ENCODE data around the gene ABHD11. TPM values are rescaled to one million over a fixed set of nuclear protein-coding genes. Genes with fewer than 3 reads are reported as not detected.

ABHD11 gene
- total and polyA plus RNA-seq, 9 of the 15 experiments (the other 6 are each of a cell fraction or from before 2014, with no cell fraction given), result 7.7 to 44.2 (median 18.9) TPM

DNA sequence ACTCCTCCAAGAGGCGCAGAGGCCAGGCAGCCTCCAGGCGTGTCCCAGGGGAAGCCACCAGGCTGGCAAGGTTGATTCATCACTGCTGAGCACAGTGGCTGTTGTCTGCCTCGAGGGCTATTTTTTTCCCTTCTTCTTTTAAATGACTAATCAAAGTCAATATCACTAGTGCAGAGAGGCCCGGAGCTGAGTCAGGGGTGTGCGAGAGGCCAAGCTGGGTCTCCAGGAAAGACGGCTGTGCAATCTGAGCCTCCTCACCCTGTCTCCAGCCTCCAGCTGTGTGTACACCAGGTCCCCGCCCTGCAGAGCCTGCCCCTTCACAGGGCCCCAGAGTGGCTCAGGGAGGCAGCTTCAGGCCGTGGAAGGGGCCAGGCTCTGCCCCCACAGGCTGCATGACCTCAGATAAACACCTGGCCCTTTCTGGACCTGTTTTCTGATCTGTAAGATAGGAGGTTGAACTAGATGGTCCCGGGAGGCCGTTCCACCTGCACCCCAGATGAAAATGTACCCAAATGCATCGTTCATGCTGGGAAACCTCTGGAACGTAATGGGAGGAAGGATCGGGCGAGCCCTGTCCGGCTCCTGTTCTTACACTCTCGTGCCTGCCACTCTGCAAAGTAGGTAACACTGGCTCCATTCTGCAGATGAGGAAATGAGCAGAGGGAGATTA is 22.8 kb downstream of the ABHD11 start (continued):
- TF ChIP-seq, protein P1, sequence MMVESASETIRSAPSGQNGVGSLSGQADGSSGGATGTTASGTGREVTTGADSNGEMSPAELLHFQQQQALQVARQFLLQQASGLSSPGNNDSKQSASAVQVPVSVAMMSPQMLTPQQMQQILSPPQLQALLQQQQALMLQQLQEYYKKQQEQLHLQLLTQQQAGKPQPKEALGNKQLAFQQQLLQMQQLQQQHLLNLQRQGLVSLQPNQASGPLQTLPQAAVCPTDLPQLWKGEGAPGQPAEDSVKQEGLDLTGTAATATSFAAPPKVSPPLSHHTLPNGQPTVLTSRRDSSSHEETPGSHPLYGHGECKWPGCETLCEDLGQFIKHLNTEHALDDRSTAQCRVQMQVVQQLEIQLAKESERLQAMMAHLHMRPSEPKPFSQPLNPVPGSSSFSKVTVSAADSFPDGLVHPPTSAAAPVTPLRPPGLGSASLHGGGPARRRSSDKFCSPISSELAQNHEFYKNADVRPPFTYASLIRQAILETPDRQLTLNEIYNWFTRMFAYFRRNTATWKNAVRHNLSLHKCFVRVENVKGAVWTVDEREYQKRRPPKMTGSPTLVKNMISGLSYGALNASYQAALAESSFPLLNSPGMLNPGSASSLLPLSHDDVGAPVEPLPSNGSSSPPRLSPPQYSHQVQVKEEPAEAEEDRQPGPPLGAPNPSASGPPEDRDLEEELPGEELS (CRISPR knock-in tag; IDR thresholded peaks at IDR 0.05; ENCODE audit: borderline replicate concordance), result 0 out of 2 replicates have a peak, but pooled peaks have one; percentile 45
- TF ChIP-seq, protein P2, sequence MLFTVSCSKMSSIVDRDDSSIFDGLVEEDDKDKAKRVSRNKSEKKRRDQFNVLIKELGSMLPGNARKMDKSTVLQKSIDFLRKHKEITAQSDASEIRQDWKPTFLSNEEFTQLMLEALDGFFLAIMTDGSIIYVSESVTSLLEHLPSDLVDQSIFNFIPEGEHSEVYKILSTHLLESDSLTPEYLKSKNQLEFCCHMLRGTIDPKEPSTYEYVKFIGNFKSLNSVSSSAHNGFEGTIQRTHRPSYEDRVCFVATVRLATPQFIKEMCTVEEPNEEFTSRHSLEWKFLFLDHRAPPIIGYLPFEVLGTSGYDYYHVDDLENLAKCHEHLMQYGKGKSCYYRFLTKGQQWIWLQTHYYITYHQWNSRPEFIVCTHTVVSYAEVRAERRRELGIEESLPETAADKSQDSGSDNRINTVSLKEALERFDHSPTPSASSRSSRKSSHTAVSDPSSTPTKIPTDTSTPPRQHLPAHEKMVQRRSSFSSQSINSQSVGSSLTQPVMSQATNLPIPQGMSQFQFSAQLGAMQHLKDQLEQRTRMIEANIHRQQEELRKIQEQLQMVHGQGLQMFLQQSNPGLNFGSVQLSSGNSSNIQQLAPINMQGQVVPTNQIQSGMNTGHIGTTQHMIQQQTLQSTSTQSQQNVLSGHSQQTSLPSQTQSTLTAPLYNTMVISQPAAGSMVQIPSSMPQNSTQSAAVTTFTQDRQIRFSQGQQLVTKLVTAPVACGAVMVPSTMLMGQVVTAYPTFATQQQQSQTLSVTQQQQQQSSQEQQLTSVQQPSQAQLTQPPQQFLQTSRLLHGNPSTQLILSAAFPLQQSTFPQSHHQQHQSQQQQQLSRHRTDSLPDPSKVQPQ (CRISPR knock-in tag; IDR thresholded peaks at IDR 0.05; ENCODE audit: borderline replicate concordance), result peak; percentile 60; the same call in 1 of the 2 replicates
- TF ChIP-seq SOX6 (IDR thresholded peaks at IDR 0.05) (peak; percentile 93), DACH1 (IDR thresholded peaks at IDR 0.05; ENCODE audit: partially characterized antibody) (peak; percentile 59), GABPB2 (CRISPR knock-in tag; conservative IDR thresholded peaks at IDR 0.05) (no peak), ZSCAN29 (IDR thresholded peaks at IDR 0.05) (no peak), TAL1 (IDR thresholded peaks at IDR 0.05) (peak; percentile 93), EHMT2 (IDR thresholded peaks at IDR 0.05) (no peak), TBL1XR1 (IDR thresholded peaks at IDR 0.05; ENCODE audit: low read length in 2 of 2) (peak; percentile 75 to 77; a peak in 3 of 4 replicates), MEF2D (tag; conservative IDR thresholded peaks at IDR 0.05; ENCODE audit: low read depth) (no peak), SMARCC2 (IDR thresholded peaks at IDR 0.05; ENCODE audit: low read depth) (peak; percentile 87), ZNF354B (CRISPR knock-in tag; IDR thresholded peaks at IDR 0.05) (no peak)
- TF ChIP-seq, protein P3, sequence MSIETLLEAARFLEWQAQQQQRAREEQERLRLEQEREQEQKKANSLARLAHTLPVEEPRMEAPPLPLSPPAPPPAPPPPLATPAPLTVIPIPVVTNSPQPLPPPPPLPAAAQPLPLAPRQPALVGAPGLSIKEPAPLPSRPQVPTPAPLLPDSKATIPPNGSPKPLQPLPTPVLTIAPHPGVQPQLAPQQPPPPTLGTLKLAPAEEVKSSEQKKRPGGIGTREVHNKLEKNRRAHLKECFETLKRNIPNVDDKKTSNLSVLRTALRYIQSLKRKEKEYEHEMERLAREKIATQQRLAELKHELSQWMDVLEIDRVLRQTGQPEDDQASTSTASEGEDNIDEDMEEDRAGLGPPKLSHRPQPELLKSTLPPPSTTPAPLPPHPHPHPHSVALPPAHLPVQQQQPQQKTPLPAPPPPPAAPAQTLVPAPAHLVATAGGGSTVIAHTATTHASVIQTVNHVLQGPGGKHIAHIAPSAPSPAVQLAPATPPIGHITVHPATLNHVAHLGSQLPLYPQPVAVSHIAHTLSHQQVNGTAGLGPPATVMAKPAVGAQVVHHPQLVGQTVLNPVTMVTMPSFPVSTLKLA (conservative IDR thresholded peaks at IDR 0.05), result peak in 1 of 2 experiments; percentile 83; a peak in 2 of 4 replicates
- TF ChIP-seq, protein P4, sequence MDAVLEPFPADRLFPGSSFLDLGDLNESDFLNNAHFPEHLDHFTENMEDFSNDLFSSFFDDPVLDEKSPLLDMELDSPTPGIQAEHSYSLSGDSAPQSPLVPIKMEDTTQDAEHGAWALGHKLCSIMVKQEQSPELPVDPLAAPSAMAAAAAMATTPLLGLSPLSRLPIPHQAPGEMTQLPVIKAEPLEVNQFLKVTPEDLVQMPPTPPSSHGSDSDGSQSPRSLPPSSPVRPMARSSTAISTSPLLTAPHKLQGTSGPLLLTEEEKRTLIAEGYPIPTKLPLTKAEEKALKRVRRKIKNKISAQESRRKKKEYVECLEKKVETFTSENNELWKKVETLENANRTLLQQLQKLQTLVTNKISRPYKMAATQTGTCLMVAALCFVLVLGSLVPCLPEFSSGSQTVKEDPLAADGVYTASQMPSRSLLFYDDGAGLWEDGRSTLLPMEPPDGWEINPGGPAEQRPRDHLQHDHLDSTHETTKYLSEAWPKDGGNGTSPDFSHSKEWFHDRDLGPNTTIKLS (IDR thresholded peaks at IDR 0.05; ENCODE audit: borderline replicate concordance, low read depth), result 0 out of 2 replicates have a peak, but pooled peaks have one; percentile 22
- TF ChIP-seq, protein P5, sequence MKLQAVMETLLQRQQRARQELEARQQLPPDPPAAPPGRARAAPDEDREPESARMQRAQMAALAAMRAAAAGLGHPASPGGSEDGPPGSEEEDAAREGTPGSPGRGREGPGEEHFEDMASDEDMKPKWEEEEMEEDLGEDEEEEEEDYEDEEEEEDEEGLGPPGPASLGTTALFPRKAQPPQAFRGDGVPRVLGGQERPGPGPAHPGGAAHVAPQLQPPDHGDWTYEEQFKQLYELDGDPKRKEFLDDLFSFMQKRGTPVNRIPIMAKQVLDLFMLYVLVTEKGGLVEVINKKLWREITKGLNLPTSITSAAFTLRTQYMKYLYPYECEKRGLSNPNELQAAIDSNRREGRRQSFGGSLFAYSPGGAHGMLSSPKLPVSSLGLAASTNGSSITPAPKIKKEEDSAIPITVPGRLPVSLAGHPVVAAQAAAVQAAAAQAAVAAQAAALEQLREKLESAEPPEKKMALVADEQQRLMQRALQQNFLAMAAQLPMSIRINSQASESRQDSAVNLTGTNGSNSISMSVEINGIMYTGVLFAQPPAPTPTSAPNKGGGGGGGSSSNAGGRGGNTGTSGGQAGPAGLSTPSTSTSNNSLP (IDR thresholded peaks at IDR 0.05; ENCODE audit: borderline replicate concordance, low read depth, low read length), result peak; percentile 81; the same call in 1 of the 2 replicates
- TF ChIP-seq, protein P6, sequence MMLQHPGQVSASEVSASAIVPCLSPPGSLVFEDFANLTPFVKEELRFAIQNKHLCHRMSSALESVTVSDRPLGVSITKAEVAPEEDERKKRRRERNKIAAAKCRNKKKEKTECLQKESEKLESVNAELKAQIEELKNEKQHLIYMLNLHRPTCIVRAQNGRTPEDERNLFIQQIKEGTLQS (IDR thresholded peaks at IDR 0.05), result peak; percentile 86
- TF ChIP-seq, protein P6 (CRISPR knock-in tag; conservative IDR thresholded peaks at IDR 0.05), result no peak; the same call in 1 of the 2 replicates

Data from K562 (cell line).